GM23338 (cell line): ENCODE results near the gene DACT1.

ENCODE experiments used
- CTCF ChIP-seq, 2 experiments: fragments of 200-600 bp in 1 of 2; sonication (generic) in 1 of 2; conservative IDR thresholded peaks; 2 replicates each; pipeline versions ENCODE4 v1.5.1 to v1.6.1; 2016 to 2017; ENCODE audit warnings: antibody characterized with exemption in 2 of 2, low read depth in 2 of 2, mild to moderate bottlenecking in 2 of 2, moderate library complexity in 1 of 2
- POLR2AphosphoS5 ChIP-seq: IDR thresholded peaks from 2 replicates; pipeline ENCODE4 v1.6.1; 2016; ENCODE audit warnings: antibody characterized with exemption, low read depth
- REST ChIP-seq: IDR thresholded peaks from one replicate; pipeline ENCODE4 v1.6.1; 2018; ENCODE audit warnings: antibody characterized with exemption; ENCODE audit not compliant: unreplicated experiment

- TF ChIP-seq CTCF (conservative IDR thresholded peaks at IDR 0.05; ENCODE audit: low read depth in 2 of 2) (no peak), REST (no peak), POLR2AphosphoS5 (no peak)
These were observed 11.3 kb upstream of the DACT1 start for GRCh38 chr14:58626431-58626831.
